Measurements from ENCODE around the gene KLK6. TPM values are rescaled to one million over a fixed set of nuclear protein-coding genes. Genes with fewer than 3 reads are reported as not detected.
"Not testable (repeated sequence)": the region's sequence is repeated elsewhere in the genome, so short reads cannot be mapped to it uniquely, and the experiment has no call there.

The KLK6 gene
- total RNA-seq, 1 donor from 2014 or later: not detected

DNA sequence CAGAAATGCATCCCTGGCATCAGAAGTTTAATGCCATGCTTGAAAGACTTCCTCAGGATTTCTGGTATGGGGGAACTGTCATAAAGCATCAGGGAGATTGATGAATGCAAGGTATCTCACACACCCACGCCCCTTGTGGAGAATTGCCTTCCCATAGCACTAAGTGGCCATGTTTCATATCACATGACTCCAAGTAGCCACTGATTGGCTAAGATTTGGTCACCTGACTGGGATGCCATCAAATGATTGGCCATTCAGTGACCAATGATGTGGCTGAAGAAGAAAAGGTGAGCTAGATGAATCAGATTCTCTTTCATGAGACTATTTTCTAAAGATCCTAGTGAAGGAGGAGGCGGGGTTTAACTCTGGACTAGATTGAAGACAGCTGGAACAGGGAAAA lies 24.7 kb upstream of the KLK6 start:
- DNase-seq (ENCODE audit: low read depth): no peak

DNA sequence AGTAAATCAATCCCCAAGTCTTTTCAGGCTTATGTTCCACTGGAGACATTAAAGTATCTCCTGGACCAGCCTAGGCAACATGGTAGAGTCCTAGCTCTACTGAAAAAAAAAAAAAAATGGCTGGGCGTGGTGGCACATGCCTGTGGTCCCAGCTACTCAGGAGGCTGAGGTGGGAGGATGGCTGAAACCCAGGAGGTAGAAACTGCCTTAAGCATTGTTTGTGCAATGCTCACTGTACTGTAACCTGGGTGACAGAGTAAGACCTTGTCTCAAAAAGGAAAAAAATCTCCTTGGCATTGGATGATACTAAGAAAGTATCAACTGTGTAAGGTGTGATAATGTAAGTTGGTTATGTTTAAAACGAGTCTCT lies 23.3 kb upstream of the KLK6 start:
- DNase-seq (ENCODE audit: low read depth): no peak

DNA sequence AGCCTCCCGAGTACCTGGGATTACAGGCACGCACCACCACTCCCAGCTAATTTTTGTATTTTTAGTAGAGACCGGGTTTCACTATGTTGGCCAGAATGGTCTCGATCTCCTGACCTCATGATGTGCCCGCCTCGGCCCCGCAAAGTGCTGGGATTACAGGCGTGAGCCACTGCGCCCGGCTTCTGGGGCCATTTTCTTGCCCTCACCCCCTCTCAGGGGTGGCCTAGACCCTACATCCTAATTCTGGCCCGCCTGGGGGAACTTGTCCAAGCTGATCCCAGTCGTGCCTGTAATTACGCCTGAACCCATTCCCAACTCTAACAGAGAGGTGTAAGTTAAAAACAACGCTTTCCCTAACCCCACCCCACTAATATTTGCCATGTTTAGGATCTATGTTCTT lies 15.0 kb upstream of the KLK6 start:
- not testable (repeated sequence) for DNase-seq (ENCODE audit: low read depth)

DNA sequence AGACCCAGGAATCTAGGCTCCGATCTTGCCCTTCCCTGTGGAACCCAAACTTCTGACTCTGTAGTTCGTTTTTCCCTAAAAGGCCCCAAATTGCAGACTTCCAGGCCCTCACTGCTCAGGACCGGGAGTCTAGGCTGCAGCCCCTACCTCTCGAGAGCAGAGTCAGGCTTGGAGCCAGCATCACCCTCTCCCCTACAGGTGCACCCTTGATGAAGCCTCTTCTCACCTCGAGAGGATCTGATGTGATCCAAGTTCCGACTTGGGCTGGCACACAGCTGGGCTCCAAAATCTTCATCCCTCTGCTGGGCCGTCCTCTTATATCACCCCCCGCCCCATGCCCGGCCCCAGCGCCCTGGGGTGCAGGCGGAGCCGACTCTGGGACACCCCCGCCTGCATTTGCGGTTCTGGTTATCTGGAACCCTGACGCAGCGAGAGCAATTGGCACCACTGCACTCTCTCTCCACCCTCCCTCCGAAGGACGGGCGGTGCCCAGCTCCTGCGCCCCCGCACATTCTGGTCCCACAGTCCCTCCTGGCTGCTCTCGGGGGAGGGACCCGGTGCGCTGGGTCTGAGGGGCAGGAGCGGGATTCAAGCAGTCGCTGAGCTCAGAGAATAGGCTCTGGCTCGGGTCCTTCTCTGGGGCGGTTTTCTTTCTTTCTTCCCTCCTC lies 14.4 kb upstream of the KLK6 start, which contains the start of gene KLK7:
KLK7 (minus strand) TSS at position 293 of the 668 bp plus-strand sequence. CDS start 1,518 bp downstream, outside the sequence.
- DNase-seq (ENCODE audit: low read depth): no peak

DNA sequence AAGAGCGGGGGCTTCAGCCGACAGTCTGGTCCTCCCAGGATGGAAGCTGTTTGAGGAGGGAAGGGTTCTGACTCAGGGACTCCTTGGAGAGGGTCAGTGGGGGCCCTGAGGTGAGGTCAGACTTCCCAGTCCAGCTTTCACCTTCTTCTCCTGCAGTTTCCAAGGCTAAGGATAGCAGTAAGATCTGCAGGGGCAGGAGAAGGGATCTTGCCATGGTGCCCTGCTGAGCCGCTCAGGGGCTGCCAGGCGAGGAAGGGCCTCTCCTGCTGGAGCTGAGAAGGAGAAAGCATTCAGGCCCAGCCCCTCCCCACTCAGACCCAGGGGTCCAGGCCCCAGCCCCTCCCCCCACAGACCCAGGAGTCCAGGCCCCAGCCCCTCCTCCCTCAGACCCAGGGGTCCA lies 12.8 kb upstream of the KLK6 start:
- no peak for DNase-seq (ENCODE audit: low read depth)

DNA sequence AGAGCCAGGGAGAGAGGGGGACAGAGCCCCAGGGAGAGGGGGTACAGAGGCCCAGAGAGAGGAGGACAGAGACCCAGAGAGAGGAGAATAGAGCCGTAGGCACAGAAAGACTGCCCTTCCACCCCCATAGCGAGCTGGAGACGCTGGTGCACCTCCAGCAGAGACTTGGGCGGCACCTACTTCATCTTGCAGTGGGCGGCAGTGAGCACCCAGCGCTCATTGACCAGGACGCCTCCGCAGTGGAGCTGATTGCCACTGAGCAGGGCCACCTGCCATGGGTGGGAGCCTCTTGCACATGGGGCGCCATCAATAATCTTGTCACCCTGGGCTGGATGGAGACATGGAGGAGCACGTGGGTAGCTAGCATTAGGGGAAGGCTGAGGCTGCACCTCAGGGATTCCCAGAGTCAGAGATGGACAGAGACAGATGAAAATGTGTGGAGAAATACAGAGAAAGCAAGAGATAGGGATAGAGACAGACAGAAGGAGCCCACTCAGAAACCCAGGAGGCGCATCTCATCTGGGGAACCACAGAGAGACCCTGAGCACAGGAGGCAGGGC lies 12.3 kb upstream of the KLK6 start:
- DNase-seq (ENCODE audit: low read depth): no peak

DNA sequence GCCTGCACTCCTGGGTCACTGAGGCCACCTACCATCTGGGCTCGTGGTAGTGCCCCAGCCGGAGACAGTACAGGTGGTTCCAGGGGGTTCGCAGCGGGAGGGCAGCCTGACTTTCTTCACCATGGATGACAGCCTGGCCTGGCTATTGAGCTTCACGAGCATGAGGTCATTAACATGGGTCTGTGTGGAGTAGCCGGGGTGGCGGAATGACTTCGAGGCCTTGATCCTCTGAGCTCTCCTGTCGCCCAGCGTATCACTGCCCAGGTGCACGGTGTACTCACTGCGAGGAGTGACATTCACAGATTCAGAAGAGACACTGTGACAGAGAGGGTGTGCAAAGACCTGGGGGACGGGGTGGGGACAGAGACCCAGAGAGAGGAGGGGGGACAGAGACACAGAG lies 10.8 kb upstream of the KLK6 start:
- DNase-seq (ENCODE audit: low read depth): no peak

DNA sequence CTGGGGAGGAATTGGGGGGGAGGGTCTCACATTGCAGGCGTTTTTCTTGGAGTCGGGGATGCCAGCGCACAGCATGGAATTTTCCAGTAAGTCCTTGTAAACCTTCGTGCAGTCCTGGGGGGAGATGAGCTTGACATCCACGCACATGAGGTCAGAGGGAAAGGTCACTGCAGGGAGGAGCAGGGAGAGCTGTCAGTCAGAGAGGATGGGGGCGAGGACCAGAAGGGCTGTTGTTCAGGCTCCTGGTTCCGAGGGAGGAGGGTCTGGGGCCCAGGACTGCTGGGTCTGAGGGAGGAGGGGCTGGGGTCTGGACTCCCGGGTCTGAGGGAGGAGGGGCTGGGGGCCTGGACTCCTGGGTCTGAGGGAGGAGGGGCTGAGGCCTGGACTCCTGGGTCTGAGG lies 10.4 kb upstream of the KLK6 start:
- DNase-seq (ENCODE audit: low read depth): no peak

DNA sequence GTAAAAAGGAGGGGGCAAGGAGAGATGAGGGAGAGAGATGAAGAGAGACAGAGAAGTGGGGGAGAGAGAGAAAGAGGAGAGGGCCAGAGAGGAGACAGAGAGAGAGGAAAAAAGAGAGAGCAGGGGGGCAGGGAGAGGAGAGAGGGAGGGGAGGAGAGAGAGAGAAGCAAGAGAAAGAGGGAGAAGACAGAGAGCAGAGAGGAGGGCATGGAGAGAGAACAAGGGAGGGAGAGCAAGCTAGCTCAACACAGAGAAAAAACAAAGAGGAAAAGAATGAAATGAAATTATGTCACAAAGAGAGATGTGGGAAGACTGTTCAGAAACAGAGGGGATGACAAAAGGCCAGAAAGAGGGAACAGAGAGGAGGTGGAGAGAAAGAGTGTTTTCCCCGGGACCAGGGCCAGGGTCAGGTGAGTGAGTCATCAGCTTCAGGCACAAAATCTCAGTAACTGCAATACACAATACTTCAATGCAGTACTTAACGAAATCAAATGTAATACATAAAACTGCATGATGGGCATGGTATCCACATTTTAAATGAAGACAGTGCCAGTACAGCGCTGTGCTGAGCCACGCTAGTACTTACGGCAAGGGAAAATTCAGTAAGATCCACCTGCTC lies 9.5 kb upstream of the KLK6 start:
- no peak for DNase-seq (ENCODE audit: low read depth)

DNA sequence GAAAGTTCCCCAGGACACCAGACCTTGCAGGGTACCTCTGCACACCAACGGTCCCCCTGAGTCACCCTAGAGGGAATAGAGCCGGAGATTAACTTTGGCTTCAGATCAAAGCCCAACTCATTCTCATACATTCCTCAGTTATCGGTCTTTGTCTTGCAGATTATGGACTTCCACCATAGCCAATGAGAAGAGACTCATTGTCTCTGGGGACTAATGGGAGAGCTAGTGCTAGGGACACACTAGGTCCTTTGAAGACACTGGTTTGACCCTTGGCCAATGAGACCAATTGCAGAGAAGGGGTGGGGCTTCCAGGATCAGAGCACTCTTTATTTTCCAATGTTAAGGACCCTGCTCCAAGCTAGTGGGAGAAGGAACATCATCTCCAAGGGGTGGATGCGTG lies 8.2 kb upstream of the KLK6 start:
- DNase-seq (ENCODE audit: low read depth): no peak

DNA sequence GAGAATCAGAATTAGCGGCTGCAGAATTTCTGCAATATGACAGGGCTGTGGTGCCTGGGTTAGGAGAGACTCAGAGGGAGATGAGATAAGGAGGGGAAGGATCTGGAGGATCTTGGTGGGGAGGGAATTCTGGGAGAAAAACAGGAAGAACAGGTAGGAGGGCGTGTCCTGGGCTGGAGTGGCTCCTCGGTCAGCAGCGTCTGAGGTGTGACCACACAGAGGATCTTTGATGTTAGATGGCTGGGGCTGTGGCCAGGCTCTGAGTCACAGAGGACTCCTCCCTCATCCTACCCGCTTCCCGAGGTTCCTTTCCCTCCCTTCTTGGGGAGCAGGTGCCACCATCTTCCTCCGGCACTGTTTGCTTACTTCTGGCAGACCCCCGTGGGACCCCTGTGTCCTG lies 6.4 kb upstream of the KLK6 start:
- no peak for DNase-seq (ENCODE audit: low read depth)

DNA sequence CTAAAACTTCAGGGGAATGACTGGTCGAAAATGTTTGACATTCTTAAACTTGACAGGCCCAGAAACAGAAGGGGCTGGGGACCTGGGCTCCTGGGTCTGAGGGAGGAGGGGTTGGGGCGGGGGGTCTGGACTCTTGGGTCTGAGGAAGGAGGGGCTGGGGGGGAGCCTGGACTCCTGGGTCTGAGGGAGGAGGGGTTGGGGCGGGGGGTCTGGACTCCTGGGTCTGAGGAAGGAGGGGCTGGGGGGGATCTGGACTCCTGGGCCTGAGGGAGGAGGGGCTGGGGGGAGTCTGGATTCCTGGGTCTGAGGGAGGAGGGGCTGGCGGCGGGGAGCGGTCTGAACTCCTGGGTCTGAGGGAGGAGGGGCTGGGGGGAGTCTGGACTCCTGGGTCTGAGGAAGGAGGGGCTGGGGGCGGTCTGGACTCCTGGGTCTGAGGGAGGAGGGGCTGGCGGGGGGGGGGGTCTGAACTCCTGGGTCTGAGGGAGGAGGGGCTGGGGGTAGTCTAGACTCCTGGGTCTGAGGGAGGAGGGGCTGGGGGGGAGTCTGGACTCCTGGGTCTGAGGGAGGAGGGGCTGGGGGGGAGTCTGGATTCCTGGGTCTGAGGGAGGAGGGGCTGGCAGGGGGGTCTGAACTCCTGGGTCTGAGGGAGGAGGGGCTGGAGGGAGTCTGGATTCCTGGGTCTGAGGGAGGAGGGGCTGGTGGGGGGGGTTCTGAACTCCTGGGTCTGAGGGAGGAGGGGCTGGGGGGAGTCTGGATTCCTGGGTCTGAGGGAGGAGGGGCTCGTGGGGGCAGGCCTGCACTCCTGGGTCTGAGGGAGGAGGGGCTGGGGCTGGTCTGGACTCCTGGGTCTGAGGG lies 5.5 kb upstream of the KLK6 start:
- DNase-seq (ENCODE audit: low read depth): no peak

DNA sequence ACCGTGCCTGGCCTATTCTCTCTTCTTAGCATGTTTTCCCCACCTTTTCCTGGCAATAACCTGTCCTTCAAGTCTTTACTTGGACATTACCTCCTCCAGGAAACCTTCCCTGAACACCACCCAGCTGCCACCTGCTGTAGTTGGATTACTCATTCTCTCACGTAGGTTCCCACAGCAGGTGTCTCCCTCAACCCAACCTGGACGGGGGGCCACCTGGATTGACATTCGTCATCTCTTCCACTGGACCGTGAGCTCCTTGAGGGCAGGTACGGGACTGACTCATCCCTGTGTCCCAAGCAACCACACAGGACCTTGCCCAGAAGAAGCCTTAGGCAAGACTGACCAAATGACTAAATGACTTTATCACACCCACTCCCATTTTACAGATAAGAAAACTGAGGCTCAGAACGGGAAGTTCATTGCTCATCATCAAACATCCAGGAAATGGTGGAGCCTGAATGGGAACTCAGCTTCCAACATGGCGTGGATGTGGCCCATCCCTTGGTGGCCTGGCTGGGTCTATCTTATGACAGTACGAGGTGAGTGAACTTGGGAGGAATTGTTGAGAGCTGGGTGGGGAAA lies 3.5 kb upstream of the KLK6 start:
- DNase-seq (ENCODE audit: low read depth): no peak

DNA sequence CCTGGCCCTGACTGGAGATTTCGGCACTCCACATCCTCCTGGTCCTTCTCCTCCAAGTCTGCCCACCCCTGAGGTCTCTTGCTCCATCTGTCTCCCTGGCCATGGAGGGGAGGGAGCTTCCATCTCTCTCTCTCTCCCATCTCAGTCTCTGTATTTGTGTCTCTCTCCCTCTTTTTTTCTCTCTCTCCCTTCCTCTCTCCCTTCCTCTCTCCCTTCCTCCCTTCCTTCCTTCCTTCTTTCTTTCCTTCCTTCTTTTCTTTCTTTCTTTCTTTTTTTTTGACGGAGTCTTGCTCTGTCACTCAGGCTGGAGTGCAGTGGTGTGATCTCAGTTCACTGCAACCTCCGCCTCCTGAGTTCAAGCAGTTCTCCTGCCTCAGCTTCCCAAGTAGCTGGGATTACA lies 419 bp upstream of the KLK6 start:
- DNase-seq (ENCODE audit: low read depth): not testable (repeated sequence)

DNA sequence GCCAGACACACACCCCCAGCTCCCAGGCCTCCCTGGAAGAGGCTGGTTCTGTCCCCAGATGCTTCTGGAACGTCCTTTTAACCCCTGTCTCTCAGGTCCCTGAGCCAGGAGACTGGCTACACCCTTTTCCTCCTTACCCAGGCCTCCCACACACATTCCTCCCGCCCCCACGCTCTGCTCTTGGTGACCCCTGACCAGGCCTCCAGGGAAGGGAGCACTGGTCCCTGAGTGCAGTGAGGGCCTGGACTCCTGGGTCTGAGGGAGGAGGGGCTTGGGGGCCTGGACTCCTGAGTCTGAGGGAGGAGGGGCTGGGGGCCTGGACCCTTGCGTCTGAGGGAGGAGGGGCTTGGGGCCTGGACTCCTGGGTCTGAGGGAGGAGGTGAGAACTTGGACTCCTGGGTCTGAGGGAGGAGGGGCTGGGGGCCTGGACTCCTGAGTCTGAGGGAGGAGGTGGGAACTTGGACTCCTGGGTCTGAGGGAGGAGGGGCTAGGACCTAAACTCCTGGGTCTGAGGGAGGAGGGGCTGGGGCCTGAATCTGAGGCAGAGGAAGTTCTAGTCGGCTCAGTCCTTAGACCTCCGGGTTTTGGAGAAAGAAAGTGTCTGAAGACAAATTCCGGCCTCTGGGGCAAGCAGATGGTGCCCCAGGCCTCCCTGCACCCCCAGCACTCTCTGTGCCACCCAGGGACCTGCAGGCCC lies 527 bp downstream of the KLK6 start:
- DNase-seq (ENCODE audit: low read depth): no peak

DNA sequence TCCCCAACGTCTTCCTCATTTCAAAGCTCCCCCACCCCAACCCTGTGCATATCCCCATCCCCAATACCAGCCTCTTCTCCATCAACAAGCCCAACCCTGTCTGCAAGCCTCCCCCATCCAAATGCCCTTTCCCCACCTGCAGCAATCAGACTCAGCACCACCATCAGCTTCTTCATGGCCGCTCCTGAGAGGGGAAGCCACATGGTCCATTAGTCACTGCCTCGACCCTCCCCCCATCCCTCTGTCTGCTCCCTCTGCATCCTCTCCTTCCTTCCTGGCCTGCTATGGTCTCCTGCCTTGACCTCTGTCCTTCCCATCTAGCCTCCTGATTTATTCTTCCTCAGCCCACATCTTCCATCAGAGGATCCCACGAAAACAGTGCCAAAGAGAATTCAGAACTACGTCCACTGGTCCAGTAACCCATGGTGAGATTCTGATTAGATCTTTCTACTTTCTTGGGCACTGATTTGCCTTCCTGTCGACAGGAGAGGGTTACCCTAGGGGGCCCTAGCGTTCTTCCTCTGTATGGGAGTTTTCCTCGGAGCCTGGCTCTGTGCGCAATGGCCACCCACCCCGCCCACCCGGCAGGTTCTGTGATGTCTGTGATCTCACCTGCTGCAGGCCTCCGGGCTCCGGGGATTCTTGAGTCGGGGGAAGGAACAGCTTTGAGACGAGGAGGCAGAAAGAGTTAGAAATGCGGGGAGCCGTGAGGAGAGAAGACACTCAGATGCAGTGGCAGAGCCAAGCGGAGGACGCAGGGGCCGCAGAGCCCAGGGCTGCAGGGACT lies 1.3 kb downstream of the KLK6 start:
- DNase-seq (ENCODE audit: low read depth): no peak

DNA sequence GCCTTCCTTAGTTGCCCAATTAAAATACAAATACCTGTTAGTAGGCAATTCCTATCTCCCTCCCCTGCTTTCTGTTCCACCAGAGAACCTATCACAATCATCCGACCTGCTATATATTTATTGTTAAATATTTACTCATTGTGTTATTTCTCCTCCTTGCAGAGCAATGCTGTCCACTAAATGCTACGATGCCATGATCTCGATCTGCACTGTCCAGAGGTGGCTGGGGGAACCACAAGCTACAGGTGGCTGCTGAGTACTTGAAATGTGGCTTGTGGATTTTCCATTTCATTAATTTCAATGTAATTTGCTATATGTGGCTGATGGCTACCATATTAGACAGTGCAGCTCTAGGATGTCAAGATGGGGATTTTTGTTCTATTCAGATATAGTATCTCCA lies 5.1 kb downstream of the KLK6 start:
- no peak for DNase-seq (ENCODE audit: low read depth)

DNA sequence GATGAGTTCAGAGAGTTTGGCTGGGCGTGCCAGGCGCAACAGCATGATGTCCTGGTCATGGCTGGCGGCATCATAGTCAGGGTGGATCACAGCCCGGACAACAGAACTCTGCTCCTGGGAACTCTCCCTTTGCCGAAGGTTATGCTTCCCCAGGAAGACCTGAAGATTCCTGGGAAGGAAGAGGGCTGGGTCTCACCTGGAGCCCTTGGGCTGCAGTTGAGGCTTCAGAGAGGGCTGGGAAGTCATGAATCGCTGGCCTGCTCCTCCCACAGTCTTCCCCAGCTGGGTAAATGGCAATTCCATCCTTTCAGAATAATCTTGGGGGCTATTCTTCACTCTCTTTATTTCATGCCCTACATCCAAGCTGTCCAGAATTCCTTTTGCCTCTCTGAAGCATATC lies 6.0 kb downstream of the KLK6 start:
- DNase-seq (ENCODE audit: low read depth): no peak

DNA sequence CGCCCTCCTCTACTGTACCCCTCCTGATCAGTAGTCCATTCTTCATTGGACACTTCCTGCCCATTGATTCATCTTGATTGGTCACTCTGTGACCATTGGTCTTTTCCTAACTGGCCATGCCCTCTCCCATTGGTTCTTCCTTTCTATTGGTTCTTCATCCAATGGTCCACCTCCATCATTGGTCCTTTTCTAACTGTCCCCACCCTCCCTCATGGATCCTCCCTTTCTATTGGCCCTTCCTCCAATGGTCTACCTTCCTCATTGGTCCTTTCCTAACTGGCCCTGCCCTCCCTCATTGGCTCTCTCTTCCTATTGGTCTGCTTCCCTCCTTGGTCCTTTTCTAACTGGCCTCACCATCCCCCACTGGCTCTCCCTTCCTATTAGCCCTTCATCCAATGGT lies 7.1 kb downstream of the KLK6 start:
- no peak for DNase-seq (ENCODE audit: low read depth)
